GM12892 (cell line): ENCODE results near the gene WFIKKN2.

Experiments
- POLR2A ChIP-seq: IDR thresholded peaks from 2 replicates; pipeline ENCODE4 v1.6.1; 2011; ENCODE audit warnings: low read depth, low read length, control low read depth
- POLR2AphosphoS5 ChIP-seq: IDR thresholded peaks from 2 replicates; pipeline ENCODE4 v1.6.1; 2011; ENCODE audit warnings: low read depth, low read length, control low read depth
- TAF1 ChIP-seq: IDR thresholded peaks from 2 replicates; pipeline ENCODE4 v1.6.1; 2011; ENCODE audit warnings: low read depth, mild to moderate bottlenecking, control low read depth, low read length, borderline replicate concordance

DNA sequence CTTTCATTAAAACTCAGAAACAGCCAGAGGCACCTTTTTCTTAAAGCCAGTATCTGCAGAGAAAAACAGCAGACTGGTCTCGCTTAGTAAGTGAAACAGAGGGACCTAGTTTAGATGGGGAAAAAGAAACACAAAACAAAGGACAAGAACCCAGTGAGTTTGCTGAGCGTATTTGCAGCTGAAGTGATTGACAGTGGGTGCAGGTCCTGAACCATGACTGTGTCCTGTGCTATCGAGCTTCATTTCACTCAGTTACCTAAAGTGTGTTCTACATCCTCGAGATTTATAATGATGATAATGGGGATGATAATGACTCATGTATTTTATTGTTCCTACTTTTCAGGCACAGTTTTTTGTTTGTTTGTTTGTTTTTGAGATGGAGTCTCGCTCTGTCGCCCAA, 31.7 kb upstream of the WFIKKN2 start:
- TF ChIP-seq POLR2A (no peak), POLR2AphosphoS5 (no peak), TAF1 (no peak)
